ENCODE measurements around the gene PRR33. TPM values are rescaled to one million over a fixed set of nuclear protein-coding genes. Genes with fewer than 3 reads are reported as not detected.

The PRR33 gene
- total RNA-seq, 1 donor from 2014 or later, result 0.16 TPM

- Mint-ChIP-seq H3K36me3 (ENCODE audit: low read depth) (peaks cover 3% of the 10 kb centered on the region), H3K4me1 (peaks cover 37% of the 10 kb centered on the region), H3K9me3 (no peaks in the 10 kb centered on the region), H3K4me3 (no peak overlapping the region), H3K27ac (no peak overlapping the region), H3K27me3 (peaks cover 2% of the 10 kb centered on the region)
- no peak for ATAC-seq (ENCODE audit: low read depth)
- intact Hi-C loops (cut with micrococcal nuclease), result loop anchor here (1.0 kb wide), 1 partner anchor 47 kb away; no protein-coding TSS in a partner anchor
- POLR2A ChIA-PET, result no interaction called here
- TF ChIP-seq CTCF (IDR thresholded peaks at IDR 0.05), result no peak
- CTCF ChIA-PET, result no interaction called here
- DNase-seq, result no peak
Measured at GRCh38 chr11:1893581-1894359, 2.1 kb upstream of the PRR33 start.

- POLR2A ChIA-PET, result interaction anchor here (0.6 to 3.0 kb wide), 3 partner anchors 10 to 25 kb away, joined by 3 to 8 read pairs (median 6); no protein-coding TSS in a partner anchor
- intact Hi-C loops (cut with micrococcal nuclease), result no loop called here
- no peak for TF ChIP-seq CTCF (IDR thresholded peaks at IDR 0.05)
- Mint-ChIP-seq H3K9me3 (no peaks in the 10 kb centered on the region), H3K27me3 (peaks cover 2% of the 10 kb centered on the region), H3K4me3 (no peak overlapping the region), H3K4me1 (peaks cover 42% of the 10 kb centered on the region), H3K36me3 (ENCODE audit: low read depth) (peaks cover 10% of the 10 kb centered on the region), H3K27ac (no peak overlapping the region)
- DNase-seq, result no peak
- no peak for ATAC-seq (ENCODE audit: low read depth)
- CTCF ChIA-PET, result interaction anchor here (1.0 kb wide), 1 partner anchor 25 kb away, joined by 3 read pairs; no protein-coding TSS in a partner anchor
Measured at GRCh38 chr11:1892558-1892957, 863 bp upstream of the PRR33 start.

GRCh38 chr11:1892116-1892515, 421 bp upstream of the PRR33 start:
- TF ChIP-seq CTCF (IDR thresholded peaks at IDR 0.05), result no peak
- Mint-ChIP-seq H3K36me3 (ENCODE audit: low read depth) (peaks cover 10% of the 10 kb centered on the region), H3K4me1 (peaks cover 37% of the 10 kb centered on the region), H3K4me3 (no peak overlapping the region), H3K27ac (no peak overlapping the region), H3K9me3 (no peaks in the 10 kb centered on the region), H3K27me3 (peaks cover 2% of the 10 kb centered on the region)
- CTCF ChIA-PET, result interaction anchor here (1.0 to 1.5 kb wide), 2 partner anchors 10 to 26 kb away, joined by 3 to 6 read pairs; no protein-coding TSS in a partner anchor
- POLR2A ChIA-PET, result interaction anchor here (0.6 to 3.0 kb wide), 4 partner anchors 10 to 28 kb away, joined by 3 to 8 read pairs (median 6); no protein-coding TSS in a partner anchor
- intact Hi-C loops (cut with micrococcal nuclease), result no loop called here
- ATAC-seq (ENCODE audit: low read depth) (no peak), DNase-seq (no peak)

GRCh38 chr11:1890856-1891830, 552 bp downstream of the PRR33 start:
- DNase-seq, result no peak
- intact Hi-C loops (cut with micrococcal nuclease), result no loop called here
- Mint-ChIP-seq H3K4me1 (peaks cover 29% of the 10 kb centered on the region), H3K4me3 (no peak overlapping the region), H3K27ac (no peak overlapping the region), H3K27me3 (no peaks in the 10 kb centered on the region), H3K9me3 (no peaks in the 10 kb centered on the region), H3K36me3 (ENCODE audit: low read depth) (peaks cover 10% of the 10 kb centered on the region)
- no peak for TF ChIP-seq CTCF (IDR thresholded peaks at IDR 0.05)
- ChIA-PET CTCF (interaction anchor here (0.7 to 1.5 kb wide), 4 partner anchors 9 to 58 kb away, joined by 3 to 6 read pairs (median 4); no protein-coding TSS in a partner anchor), POLR2A (interaction anchor here (0.7 to 3.0 kb wide), 6 partner anchors 9 to 51 kb away, joined by 3 to 13 read pairs (median 8); partner anchors contain the start of gene LSP1)
- no peak for ATAC-seq (ENCODE audit: low read depth)
